IPS DF 19.7 (cell line): ENCODE measurements around the gene OR10R2.
"Not testable (repeated sequence)": the region's sequence is repeated elsewhere in the genome, so short reads cannot be mapped to it uniquely, and the experiment has no call there.

Experiments
- DNase-seq: peaks from one replicate; pipeline ENCODE4 v3.0.0-alpha.2; 2013; ENCODE audit warnings: low read depth, low spot score

OR10R2 gene

GRCh38 chr1:158471920-158472319 is at the start of gene OR10R2:
Gene OR10R2, plus strand, starts transcription at chr1:158472220. Its CDS starts 106 bp downstream, at chr1:158472326.
- DNase-seq: no peak

GRCh38 chr1:158425027-158425426 is 47.0 kb upstream of the OR10R2 start:
- DNase-seq: no peak

DNA sequence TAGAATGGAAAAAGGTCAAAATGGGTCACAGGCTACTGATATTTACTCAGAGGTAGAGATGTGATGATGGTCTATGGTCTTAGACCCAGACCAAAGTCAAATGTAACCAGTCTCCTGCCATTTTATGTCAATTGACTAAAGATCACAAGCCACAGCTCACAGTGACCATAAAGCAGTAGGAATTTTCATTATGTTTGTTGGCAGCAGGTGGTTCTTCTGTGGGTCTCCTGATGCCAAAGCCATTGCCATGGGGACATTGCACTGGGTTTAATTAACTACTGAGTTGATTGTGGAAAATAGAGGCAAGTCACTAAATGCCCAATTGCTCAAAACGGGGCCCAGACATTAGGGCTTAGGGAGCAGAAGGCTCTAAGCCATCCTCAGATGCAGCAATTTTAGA is 45.9 kb upstream of the OR10R2 start, which contains the start of gene OR10K2:
Gene OR10K2 (minus strand): TSS at position 101 of the 400 bp plus-strand sequence. CDS start 5,371 bp downstream, outside the sequence.
- no peak for DNase-seq

GRCh38 chr1:158430163-158430562 is 41.9 kb upstream of the OR10R2 start:
- DNase-seq: not testable (repeated sequence)

- DNase-seq: no peak
Observed at GRCh38 chr1:158434741-158435140, 37.3 kb upstream of the OR10R2 start.

DNA sequence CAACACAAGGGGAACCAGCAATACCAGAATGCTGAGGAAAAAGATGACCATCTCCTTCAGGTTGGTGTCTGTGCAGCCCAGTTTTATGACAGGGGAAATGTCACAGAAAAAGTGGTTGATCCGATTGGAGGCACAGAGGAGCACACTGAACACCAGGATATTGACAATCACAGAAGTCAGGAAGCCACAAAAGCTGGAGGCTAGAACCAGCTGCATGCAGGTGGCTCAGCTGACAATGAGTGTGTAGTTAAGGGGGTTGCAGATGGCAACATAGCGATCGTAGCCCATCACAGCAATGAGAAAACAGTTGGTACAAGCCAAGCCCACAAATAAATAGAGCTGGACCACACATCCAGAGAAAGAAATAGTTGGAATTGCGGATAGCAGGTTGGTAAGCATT is 26.6 kb upstream of the OR10R2 start:
- no peak for DNase-seq

DNA sequence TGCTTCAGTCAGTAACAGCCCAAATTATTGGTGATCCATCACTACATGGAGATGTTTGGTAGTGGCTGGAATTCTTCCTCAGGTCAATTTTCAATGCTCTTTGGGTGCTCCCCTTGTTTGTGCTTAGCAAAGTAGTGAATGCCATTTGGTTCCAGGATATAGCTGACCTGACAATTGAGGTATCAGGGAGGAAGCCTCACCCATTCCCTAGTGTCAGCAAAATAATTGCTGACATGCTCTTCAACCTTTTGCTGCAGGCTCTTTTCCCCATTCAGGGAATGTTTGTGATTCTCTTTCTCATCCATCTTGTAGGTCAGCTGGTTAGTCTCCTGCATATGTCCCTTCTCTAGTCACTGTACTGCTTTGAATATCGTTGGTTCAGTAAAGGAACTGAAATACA is 17.5 kb upstream of the OR10R2 start:
- DNase-seq: no peak

DNA sequence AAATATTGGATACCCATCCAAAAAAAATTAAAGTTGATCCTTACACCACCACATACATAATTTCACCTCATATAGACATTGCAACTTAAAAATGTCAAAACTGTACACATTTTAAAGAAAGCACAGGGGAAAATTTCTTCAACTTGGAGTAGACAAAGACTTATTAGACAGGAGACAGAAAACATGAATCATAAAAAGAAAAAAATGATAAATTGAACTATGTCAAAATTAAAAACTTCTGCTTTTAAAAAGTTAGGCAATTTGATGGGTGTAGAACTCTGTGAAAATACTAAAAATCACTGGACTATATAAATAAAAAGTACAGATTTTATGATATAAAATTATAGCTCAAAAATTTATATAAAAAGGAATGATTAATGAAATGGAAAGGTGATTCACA is 14.8 kb upstream of the OR10R2 start:
- DNase-seq: no peak

- no peak for DNase-seq
Observed at GRCh38 chr1:158458263-158458662, 13.8 kb upstream of the OR10R2 start.

GRCh38 chr1:158461534-158461933 is 10.5 kb upstream of the OR10R2 start, which contains the start of gene OR10K1:
Gene OR10K1, plus strand, starts transcription at chr1:158461834. Its CDS starts 3,728 bp downstream, at chr1:158465562.
- DNase-seq: no peak

GRCh38 chr1:158485455-158485854 is 13.4 kb downstream of the OR10R2 start:
- DNase-seq: no peak

- no peak for DNase-seq
Observed at GRCh38 chr1:158491316-158491715, 19.3 kb downstream of the OR10R2 start.

DNA sequence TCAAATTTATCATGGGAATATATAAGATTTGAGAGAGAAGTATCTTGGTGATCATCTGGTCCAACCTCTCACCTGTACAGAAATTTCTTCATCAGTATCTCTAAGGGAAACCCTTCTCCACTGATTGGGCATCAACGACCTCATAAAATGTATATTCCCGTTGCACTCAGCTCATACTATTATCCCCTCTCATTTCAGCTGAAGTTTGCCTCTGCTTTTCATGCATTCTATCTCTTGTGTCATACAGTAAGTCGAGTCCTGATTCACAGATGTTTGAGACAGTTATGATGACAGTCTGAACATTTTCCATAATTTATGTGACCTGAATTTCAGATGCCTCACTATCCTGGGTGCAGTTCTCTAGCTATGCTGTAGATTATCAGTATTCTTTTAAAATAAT is 21.0 kb downstream of the OR10R2 start:
- DNase-seq: no peak

GRCh38 chr1:158494796-158495195 is 22.8 kb downstream of the OR10R2 start:
- no peak for DNase-seq

DNA sequence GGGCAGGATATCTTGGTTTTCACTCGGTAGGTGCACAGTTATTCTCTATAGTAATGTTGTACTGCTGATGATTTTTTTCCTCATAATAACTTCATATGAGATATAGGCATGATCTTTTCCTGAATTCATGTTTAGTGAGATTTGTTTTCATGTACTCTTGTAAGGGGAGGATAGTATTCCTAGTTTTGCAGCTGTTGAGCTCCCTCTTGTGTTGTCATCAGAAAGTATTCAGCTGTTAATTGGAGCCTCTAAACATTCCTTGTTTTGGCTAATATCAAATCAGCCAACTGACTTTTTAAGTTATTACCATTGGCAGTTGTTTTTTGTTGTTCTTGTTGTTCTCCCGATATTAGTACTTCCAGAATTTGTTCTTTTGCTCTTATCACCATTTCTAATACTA is 24.4 kb downstream of the OR10R2 start:
- no peak for DNase-seq

DNA sequence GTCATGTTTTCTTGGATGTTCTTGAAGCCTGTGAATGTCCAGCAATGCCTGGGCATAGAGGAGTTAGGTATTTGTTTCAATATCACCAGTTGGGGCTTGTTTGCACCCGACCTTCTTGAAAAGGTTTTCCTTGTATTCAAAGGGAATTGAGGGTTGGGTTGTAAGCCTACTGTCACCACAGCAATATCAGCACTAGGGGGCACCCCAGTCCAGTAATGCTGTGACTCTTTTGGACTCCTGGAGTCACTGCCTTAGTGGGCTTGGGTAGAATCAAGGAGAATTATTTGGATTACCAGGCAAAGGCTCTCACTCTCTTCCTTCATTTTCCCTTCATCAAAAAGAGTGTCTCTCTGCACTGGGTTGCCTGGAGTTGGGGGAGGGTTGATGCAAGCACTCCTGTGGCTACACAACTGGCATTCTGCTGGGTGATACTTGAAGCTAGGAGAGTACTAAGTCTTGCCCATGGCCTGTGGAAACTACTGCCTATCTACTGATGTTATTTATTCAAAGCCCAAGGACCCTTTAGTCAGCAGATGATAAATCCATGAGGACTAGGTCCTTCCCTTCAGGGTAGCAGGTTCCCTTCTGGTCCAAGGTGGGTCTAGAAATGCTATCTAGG is 34.5 kb downstream of the OR10R2 start:
- peak; percentile 28 for DNase-seq

- DNase-seq: no peak
Observed at GRCh38 chr1:158507511-158507910, 35.5 kb downstream of the OR10R2 start.

DNA sequence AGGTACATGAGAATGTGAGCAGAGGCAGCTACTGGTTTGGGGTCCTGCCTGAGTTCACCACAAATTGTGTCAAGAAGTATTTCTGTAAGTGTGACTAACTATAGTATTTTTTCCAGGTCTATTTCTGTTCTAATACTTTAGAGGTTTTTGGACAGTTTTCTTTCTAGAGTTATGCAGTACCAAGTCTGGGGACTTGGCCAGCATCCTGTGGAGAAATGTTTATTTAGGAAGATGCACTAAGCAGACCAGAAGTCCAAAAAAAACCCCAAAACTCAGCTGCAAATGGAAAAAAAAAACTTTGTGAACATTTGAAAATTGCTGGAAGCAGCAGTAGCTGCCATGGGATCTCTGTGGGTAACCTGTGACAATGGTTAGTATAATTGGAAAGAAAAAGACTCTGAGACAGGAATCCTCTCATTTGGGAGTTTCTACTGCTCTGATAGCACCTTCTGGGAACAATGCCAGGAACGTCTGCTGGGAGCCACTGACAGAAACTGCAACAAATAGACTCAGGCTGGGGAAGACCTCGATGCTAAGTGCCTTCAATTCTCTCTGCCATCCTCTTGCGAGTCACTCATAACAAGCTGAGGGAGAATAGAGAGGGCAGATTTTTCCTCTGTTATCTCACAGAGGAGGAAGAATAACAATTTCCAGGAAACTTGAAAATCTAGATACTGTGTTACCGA is 37.6 kb downstream of the OR10R2 start:
- DNase-seq: no peak

DNA sequence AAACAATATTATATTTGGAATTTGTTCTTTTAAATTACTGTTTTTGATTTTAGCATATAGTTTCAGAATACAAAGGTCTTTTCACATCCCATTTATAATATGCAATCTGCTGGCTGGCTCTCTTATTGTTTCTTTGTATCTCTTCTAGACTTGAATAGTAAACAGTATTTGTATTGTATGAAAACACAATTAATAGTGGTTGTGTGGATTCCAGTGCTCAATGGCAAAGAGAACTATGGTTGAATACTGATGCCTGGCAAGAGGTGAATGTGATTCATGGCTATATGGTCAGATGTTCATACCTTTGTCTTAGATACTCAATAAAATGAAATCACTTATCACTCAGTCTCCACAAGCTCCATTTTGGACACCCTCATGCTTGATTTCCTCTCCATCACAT is 44.9 kb downstream of the OR10R2 start:
- DNase-seq: no peak

DNA sequence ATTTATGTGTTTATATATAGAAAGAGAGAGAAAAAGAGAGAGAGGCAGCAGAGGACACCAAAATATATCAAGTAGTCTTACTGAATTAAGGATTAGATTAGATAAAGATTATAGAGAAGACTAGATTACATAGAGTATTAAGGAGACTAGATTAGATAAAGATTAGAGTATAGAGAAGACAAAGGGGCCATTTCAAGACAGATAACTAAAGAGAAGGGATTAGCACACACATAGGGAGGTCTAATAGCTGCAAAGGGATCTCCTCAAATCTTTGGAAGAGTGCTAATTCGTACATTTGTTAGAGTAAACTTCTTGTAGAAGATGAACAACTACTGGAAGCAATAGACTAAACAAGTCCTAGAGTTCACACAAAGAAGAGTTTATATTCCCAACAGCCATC is 48.0 kb downstream of the OR10R2 start:
- no peak for DNase-seq

DNA sequence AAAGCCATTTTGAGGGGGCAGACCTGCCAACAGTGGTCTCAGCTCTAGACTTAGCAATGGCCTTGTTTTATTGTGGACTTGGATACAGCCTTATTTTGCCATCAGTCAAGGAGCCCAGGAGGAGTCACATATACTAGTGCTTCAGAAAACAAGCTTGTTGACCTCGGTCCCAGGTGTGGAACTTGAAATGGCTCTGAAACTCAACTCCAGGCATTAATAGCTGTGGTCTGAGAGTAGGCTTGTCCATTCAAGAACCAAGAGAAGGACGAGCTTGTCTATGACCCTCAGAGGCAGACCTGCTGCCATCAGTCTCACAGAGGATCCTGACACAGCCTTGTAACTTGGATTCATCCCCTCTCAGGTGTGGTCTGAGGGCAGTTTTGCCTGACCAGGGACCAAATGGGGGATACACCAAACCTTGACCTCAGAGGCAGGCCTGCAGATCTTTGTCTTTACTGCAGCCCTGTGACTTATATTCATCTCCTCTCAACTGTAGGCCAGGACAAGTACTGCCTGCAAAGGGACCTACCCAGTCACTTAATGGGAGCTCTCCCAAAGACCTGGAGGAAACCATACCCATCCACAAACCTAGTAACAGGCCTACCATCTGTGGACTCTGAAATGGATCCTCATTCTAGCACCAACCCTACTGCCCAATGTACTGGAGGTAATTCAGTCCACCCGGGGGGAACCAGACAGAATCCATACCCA is 49.1 kb downstream of the OR10R2 start:
- no peak for DNase-seq

- DNase-seq: no peak
Observed at GRCh38 chr1:158521666-158522058, 49.6 kb downstream of the OR10R2 start.
